ENCODE measurements around the gene ARL6IP4.
"Not testable (repeated sequence)": the region's sequence is repeated elsewhere in the genome, so short reads cannot be mapped to it uniquely, and the experiment has no call there.

ARL6IP4 gene

GRCh38 chr12:123010681-123011080, 30.2 kb downstream of the ARL6IP4 start:
- Histone ChIP-seq H3K27ac (no peak overlapping the region), H3K4me3 (ENCODE audit: low read depth, low read length) (no peak overlapping the region), H3K36me3 (replicated peaks) (no peaks in the 10 kb centered on the region), H3K27me3 (replicated peaks) (no peaks in the 10 kb centered on the region)
- no peak for DNase-seq
- in situ Hi-C loops (cut with HindIII; ENCODE audit: low pct_ligation_motif_present, low sequenced_read_pairs), result no loop called here
- TF ChIP-seq CTCF (IDR thresholded peaks at IDR 0.05; ENCODE audit: low read depth, low read length, missing control alignments), result no peak

- Histone ChIP-seq H3K36me3 (replicated peaks) (no peaks in the 10 kb centered on the region), H3K27ac (no peak overlapping the region), H3K4me3 (ENCODE audit: low read depth, low read length) (no peak overlapping the region), H3K27me3 (replicated peaks) (no peaks in the 10 kb centered on the region)
- in situ Hi-C loops (cut with HindIII; ENCODE audit: low pct_ligation_motif_present, low sequenced_read_pairs), result no loop called here
- no peak for DNase-seq
- no peak for TF ChIP-seq CTCF (IDR thresholded peaks at IDR 0.05; ENCODE audit: low read depth, low read length, missing control alignments)
These were observed 31.2 kb downstream of the ARL6IP4 start for GRCh38 chr12:123011701-123012100.

GRCh38 chr12:123013185-123014095, 33.0 kb downstream of the ARL6IP4 start:
- no peak for TF ChIP-seq CTCF (IDR thresholded peaks at IDR 0.05; ENCODE audit: low read depth, low read length, missing control alignments)
- Histone ChIP-seq H3K27ac (no peak overlapping the region), H3K4me3 (ENCODE audit: low read depth, low read length) (no peak overlapping the region), H3K36me3 (replicated peaks) (no peaks in the 10 kb centered on the region), H3K27me3 (replicated peaks) (no peaks in the 10 kb centered on the region)
- DNase-seq, result no peak
- in situ Hi-C loops (cut with HindIII; ENCODE audit: low pct_ligation_motif_present, low sequenced_read_pairs), result no loop called here

- DNase-seq; H3K27me3 ChIP-seq (replicated peaks); in situ Hi-C loops (cut with HindIII; ENCODE audit: low pct_ligation_motif_present, low sequenced_read_pairs); H3K36me3 ChIP-seq (replicated peaks); H3K4me3 ChIP-seq (ENCODE audit: low read depth, low read length); H3K27ac ChIP-seq: not testable (repeated sequence)
These were observed 34.0 kb downstream of the ARL6IP4 start for GRCh38 chr12:123014473-123014872.

- Histone ChIP-seq H3K4me3 (ENCODE audit: low read depth, low read length) (no peak overlapping the region), H3K27me3 (replicated peaks) (no peaks in the 10 kb centered on the region), H3K36me3 (replicated peaks) (no peaks in the 10 kb centered on the region), H3K27ac (no peak overlapping the region)
- no peak for DNase-seq
- TF ChIP-seq CTCF (IDR thresholded peaks at IDR 0.05; ENCODE audit: low read depth, low read length, missing control alignments), result no peak
- in situ Hi-C loops (cut with HindIII; ENCODE audit: low pct_ligation_motif_present, low sequenced_read_pairs), result no loop called here
These were observed 37.3 kb downstream of the ARL6IP4 start for GRCh38 chr12:123017753-123018152.

- in situ Hi-C loops (cut with HindIII; ENCODE audit: low pct_ligation_motif_present, low sequenced_read_pairs), result no loop called here
- no peak for DNase-seq
- no peak overlapping the region for H3K27ac ChIP-seq
- no peak for TF ChIP-seq CTCF (IDR thresholded peaks at IDR 0.05; ENCODE audit: low read depth, low read length, missing control alignments)
- no peaks in the 10 kb centered on the region for H3K27me3 ChIP-seq (replicated peaks)
- H3K36me3 ChIP-seq (replicated peaks), result no peaks in the 10 kb centered on the region
- no peak overlapping the region for H3K4me3 ChIP-seq (ENCODE audit: low read depth, low read length)
These were observed 39.3 kb downstream of the ARL6IP4 start for GRCh38 chr12:123019841-123020138.
